Liver (tissue), 9 donors: ENCODE results near the gene HSPB9. TPM values are rescaled to one million over a fixed set of nuclear protein-coding genes. Genes with fewer than 3 reads are reported as not detected.

Source experiments
- DNase-seq: peaks from one replicate; pipeline ENCODE4 v3.0.0-alpha.2; 2017; ENCODE audit warnings: low spot score
- H3K27ac ChIP-seq, 2 donors: one replicate each; pipeline ENCODE4 v1.7.0; 2013; ENCODE audit warnings: inconsistent platforms in 2 of 2, low read length in 2 of 2, control low read depth in 1 of 2, low read depth in 1 of 2, mild to moderate bottlenecking in 1 of 2
- H3K27me3 ChIP-seq, 4 donors: one replicate each; pipeline versions ENCODE4 v1.6.1 to v1.7.0; 2013; ENCODE audit warnings: low read length in 3 of 4, inconsistent platforms in 1 of 4, mild to moderate bottlenecking in 1 of 4, moderate library complexity in 1 of 4; ENCODE audit not compliant: control insufficient read depth in 4 of 4, insufficient read depth in 4 of 4
- H3K36me3 ChIP-seq, 4 donors: one replicate each; pipeline versions ENCODE4 v1.6.1 to v1.7.0; 2013; ENCODE audit warnings: low read length in 3 of 4, mild to moderate bottlenecking in 3 of 4, low read depth in 1 of 4, moderate library complexity in 1 of 4; ENCODE audit not compliant: control insufficient read depth in 4 of 4, insufficient read depth in 3 of 4
- H3K4me1 ChIP-seq, 4 donors: one replicate each; pipeline versions ENCODE4 v1.6.1 to v1.7.0; 2013; ENCODE audit warnings: low read length in 3 of 4, mild to moderate bottlenecking in 3 of 4, moderate library complexity in 1 of 4; ENCODE audit not compliant: control insufficient read depth in 4 of 4, insufficient read depth in 4 of 4
- H3K4me3 ChIP-seq, 3 donors: one replicate each; pipeline versions ENCODE4 v1.6.1 to v1.7.0; 2013; ENCODE audit warnings: low read length in 3 of 3, control low read depth in 1 of 3, low read depth in 1 of 3, mild to moderate bottlenecking in 1 of 3
- H3K9ac ChIP-seq, 2 donors: one replicate each; pipeline ENCODE4 v1.7.0; 2013; ENCODE audit warnings: low read length in 2 of 2, mild to moderate bottlenecking in 2 of 2, moderate library complexity in 2 of 2, control low read depth in 1 of 2, low read depth in 1 of 2
- H3K9me3 ChIP-seq, 4 donors: one replicate each; pipeline versions ENCODE4 v1.6.1 to v1.7.0; 2013; ENCODE audit warnings: low read length in 3 of 4; ENCODE audit not compliant: control insufficient read depth in 4 of 4
- FOXA1 ChIP-seq: IDR thresholded peaks from 2 replicates; pipeline ENCODE4 v1.6.1; 2016; ENCODE audit warnings: antibody characterized with exemption
- FOXA2 ChIP-seq: IDR thresholded peaks from 2 replicates; pipeline ENCODE4 v1.6.1; 2016; ENCODE audit warnings: antibody characterized with exemption
- GABPA ChIP-seq, 2 donors: IDR thresholded peaks in 1 of 2; conservative IDR thresholded peaks in 1 of 2; 2 replicates each; pipeline ENCODE4 v1.6.1; 2016; ENCODE audit warnings: antibody characterized with exemption in 2 of 2, mild to moderate bottlenecking in 1 of 2, moderate library complexity in 1 of 2
- HNF4A ChIP-seq, 2 donors: conservative IDR thresholded peaks; 2 replicates each; pipeline ENCODE4 v1.6.1; 2016; ENCODE audit warnings: antibody characterized with exemption in 2 of 2, mild to moderate bottlenecking in 2 of 2
- HNF4G ChIP-seq: IDR thresholded peaks from 2 replicates; pipeline ENCODE4 v1.6.1; 2016; ENCODE audit warnings: antibody characterized with exemption
- JUND ChIP-seq, 2 donors: IDR thresholded peaks; 2 replicates each; pipeline ENCODE4 v1.6.1; 2016; ENCODE audit warnings: antibody characterized with exemption in 2 of 2
- NR2F2 ChIP-seq: IDR thresholded peaks from 2 replicates; pipeline ENCODE4 v1.6.1; 2016; ENCODE audit warnings: antibody characterized with exemption
- RXRA ChIP-seq, 2 donors: IDR thresholded peaks; 2 replicates each; pipeline ENCODE4 v1.6.1; 2017 to 2018; ENCODE audit warnings: antibody characterized with exemption in 2 of 2, mild to moderate bottlenecking in 1 of 2
- SP1 ChIP-seq: IDR thresholded peaks from 2 replicates; pipeline ENCODE4 v1.6.1; 2018; ENCODE audit warnings: antibody characterized with exemption, mild to moderate bottlenecking
- TAF1 ChIP-seq: conservative IDR thresholded peaks from 2 replicates; pipeline ENCODE4 v1.6.1; 2016; ENCODE audit warnings: antibody characterized with exemption, mild to moderate bottlenecking
- YY1 ChIP-seq: IDR thresholded peaks from 2 replicates; pipeline ENCODE4 v1.6.1; 2016; ENCODE audit warnings: antibody characterized with exemption, mild to moderate bottlenecking
- WGBS: extraction: QIAGEN DNeasy Blood & Tissue Kit; methylation state at CpG from one replicate; pipeline ENCODE4 v1.1.7; 2013; 5-methylcytosine and 5-hydroxymethylcytosine counted together
- polyA plus RNA-seq, 2 donors: library from polyadenylated mRNA; stranded (reverse) in 1 of 2; unstranded in 1 of 2; fragments of 200-250 nt in 1 of 2; fragments of >200 nt in 1 of 2; fragmentation: Nextera tagmentation in 1 of 2; extraction: Ambion mirVana in 1 of 2; gene quantifications; one replicate each; pipeline versions ENCODE4 v1.2.1 to v1.2.3, GENCODE V29; 2013 to 2015
- total RNA-seq, 2 donors: library from RNA; depleted of rRNA; stranded (reverse); fragments of >200 nt; gene quantifications; one replicate each; pipeline ENCODE4 v1.2.3, GENCODE V29; 2014
- TF ChIP-seq, protein P1 (sequence below): fragments of 150-350 bp; IDR thresholded peaks from 2 replicates; pipeline ENCODE4 v1.5.1; 2017; ENCODE audit warnings: improper control_type of control experiment, low read depth, low read length; ENCODE audit not compliant: missing input control
- TF ChIP-seq, protein P2 (sequence below): IDR thresholded peaks from 2 replicates; pipeline ENCODE4 v1.6.1; 2016; ENCODE audit warnings: antibody characterized with exemption, mild to moderate bottlenecking
- TF ChIP-seq, protein P3 (sequence below): IDR thresholded peaks from 2 replicates; pipeline ENCODE4 v1.6.1; 2016; ENCODE audit warnings: antibody characterized with exemption
- TF ChIP-seq, protein P4 (sequence below): IDR thresholded peaks from 2 replicates; pipeline ENCODE4 v1.6.1; 2016; ENCODE audit warnings: antibody characterized with exemption
- TF ChIP-seq, protein P5 (sequence below): IDR thresholded peaks from 2 replicates; pipeline ENCODE4 v1.6.1; 2016; ENCODE audit warnings: antibody characterized with exemption
- donor health status: healthy.
- donor health status: healthy.
- donor health status: healthy.
- donor health status: healthy.
- donor health status: healthy.

HSPB9 gene
- total and polyA plus RNA-seq, 4 donors = 0.17 to 4.0 (median 0.56) TPM

DNA sequence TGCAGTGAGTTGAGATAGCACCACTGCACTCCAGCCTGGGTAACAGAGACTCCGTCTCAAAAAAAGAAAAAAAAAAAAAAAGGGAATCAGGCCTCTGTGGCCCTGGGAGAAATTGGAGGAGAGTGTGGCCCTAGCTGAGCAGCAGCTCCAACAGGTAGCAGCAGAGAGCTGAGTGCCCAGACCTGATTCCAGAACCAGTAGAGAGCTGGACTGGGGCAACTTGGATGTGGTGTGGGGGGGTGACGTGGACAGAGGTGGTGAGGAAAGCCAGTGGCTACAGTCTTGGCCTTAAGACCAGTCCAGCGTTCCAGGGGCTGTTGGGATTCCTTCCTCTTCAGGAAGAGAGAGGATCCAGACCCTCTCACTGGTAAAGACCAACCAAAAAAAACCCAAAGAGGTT lies 1.7 kb downstream of the HSPB9 start:
- H3K27ac ChIP-seq = no peak overlapping the region
- H3K9ac ChIP-seq = no peak overlapping the region
- peaks cover 10 to 36% (median 30%) of the 10 kb centered on the region in 4 donors for H3K36me3 ChIP-seq
- H3K4me1 ChIP-seq = peaks cover 6 to 27% (median 17%) of the 10 kb centered on the region in 4 donors
- 91% methylated on average over 3 of the region's 3 CpGs for WGBS
- no peak overlapping the region for H3K4me3 ChIP-seq
- H3K9me3 ChIP-seq = no peaks in the 10 kb centered on the region
- DNase-seq = no peak
- TF ChIP-seq, protein P1, sequence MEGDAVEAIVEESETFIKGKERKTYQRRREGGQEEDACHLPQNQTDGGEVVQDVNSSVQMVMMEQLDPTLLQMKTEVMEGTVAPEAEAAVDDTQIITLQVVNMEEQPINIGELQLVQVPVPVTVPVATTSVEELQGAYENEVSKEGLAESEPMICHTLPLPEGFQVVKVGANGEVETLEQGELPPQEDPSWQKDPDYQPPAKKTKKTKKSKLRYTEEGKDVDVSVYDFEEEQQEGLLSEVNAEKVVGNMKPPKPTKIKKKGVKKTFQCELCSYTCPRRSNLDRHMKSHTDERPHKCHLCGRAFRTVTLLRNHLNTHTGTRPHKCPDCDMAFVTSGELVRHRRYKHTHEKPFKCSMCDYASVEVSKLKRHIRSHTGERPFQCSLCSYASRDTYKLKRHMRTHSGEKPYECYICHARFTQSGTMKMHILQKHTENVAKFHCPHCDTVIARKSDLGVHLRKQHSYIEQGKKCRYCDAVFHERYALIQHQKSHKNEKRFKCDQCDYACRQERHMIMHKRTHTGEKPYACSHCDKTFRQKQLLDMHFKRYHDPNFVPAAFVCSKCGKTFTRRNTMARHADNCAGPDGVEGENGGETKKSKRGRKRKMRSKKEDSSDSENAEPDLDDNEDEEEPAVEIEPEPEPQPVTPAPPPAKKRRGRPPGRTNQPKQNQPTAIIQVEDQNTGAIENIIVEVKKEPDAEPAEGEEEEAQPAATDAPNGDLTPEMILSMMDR = no peak
- no peak for TF ChIP-seq SP1
- TF ChIP-seq NR2F2 = no peak
- no peaks in the 10 kb centered on the region for H3K27me3 ChIP-seq

DNA sequence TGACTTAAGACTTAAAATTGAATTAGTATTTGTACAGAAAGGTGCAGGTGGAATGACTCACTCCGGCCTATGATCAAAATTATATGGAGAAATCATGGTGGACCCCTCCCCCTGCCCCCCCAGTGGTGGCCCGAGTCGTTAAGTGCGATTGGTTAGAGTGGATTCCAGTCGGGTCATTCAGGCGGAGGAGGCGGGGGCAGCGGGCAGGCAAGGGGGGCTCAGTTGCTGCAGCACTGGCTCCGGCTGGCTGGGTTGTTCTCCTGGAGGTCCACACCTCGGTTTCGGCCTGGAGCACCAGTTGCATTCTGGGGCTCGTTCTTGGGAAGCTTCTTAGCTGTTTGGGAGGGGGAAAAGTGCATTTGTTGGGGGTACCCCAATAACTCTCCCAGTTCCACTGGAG lies 3.0 kb downstream of the HSPB9 start:
- Histone ChIP-seq H3K27ac (no peak overlapping the region), H3K36me3 (peaks cover 14 to 46% (median 40%) of the 10 kb centered on the region in 4 donors), H3K27me3 (no peaks in the 10 kb centered on the region), H3K9ac (no peak overlapping the region), H3K4me1 (peaks cover 6 to 25% (median 17%) of the 10 kb centered on the region in 4 donors), H3K9me3 (no peaks in the 10 kb centered on the region), H3K4me3 (no peak overlapping the region)
- DNase-seq = no peak
- 88% methylated on average over 12 of the region's 12 CpGs for WGBS
- TF ChIP-seq SP1 (no peak), HNF4G (no peak), HNF4A (conservative IDR thresholded peaks at IDR 0.05) (no peak), GABPA (IDR thresholded peaks at IDR 0.05 in 1 of 2, conservative IDR thresholded peaks at IDR 0.05 in 1 of 2) (no peak), FOXA1 (no peak), JUND (IDR thresholded peaks at IDR 0.05) (no peak), TAF1 (no peak), NR2F2 (no peak), RXRA (IDR thresholded peaks at IDR 0.05) (no peak), YY1 (no peak), FOXA2 (no peak)
- TF ChIP-seq, protein P2, sequence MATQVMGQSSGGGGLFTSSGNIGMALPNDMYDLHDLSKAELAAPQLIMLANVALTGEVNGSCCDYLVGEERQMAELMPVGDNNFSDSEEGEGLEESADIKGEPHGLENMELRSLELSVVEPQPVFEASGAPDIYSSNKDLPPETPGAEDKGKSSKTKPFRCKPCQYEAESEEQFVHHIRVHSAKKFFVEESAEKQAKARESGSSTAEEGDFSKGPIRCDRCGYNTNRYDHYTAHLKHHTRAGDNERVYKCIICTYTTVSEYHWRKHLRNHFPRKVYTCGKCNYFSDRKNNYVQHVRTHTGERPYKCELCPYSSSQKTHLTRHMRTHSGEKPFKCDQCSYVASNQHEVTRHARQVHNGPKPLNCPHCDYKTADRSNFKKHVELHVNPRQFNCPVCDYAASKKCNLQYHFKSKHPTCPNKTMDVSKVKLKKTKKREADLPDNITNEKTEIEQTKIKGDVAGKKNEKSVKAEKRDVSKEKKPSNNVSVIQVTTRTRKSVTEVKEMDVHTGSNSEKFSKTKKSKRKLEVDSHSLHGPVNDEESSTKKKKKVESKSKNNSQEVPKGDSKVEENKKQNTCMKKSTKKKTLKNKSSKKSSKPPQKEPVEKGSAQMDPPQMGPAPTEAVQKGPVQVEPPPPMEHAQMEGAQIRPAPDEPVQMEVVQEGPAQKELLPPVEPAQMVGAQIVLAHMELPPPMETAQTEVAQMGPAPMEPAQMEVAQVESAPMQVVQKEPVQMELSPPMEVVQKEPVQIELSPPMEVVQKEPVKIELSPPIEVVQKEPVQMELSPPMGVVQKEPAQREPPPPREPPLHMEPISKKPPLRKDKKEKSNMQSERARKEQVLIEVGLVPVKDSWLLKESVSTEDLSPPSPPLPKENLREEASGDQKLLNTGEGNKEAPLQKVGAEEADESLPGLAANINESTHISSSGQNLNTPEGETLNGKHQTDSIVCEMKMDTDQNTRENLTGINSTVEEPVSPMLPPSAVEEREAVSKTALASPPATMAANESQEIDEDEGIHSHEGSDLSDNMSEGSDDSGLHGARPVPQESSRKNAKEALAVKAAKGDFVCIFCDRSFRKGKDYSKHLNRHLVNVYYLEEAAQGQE = no peak
- TF ChIP-seq, protein P3, sequence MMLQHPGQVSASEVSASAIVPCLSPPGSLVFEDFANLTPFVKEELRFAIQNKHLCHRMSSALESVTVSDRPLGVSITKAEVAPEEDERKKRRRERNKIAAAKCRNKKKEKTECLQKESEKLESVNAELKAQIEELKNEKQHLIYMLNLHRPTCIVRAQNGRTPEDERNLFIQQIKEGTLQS = no peak
- TF ChIP-seq, protein P1 = no peak
- TF ChIP-seq, protein P4, sequence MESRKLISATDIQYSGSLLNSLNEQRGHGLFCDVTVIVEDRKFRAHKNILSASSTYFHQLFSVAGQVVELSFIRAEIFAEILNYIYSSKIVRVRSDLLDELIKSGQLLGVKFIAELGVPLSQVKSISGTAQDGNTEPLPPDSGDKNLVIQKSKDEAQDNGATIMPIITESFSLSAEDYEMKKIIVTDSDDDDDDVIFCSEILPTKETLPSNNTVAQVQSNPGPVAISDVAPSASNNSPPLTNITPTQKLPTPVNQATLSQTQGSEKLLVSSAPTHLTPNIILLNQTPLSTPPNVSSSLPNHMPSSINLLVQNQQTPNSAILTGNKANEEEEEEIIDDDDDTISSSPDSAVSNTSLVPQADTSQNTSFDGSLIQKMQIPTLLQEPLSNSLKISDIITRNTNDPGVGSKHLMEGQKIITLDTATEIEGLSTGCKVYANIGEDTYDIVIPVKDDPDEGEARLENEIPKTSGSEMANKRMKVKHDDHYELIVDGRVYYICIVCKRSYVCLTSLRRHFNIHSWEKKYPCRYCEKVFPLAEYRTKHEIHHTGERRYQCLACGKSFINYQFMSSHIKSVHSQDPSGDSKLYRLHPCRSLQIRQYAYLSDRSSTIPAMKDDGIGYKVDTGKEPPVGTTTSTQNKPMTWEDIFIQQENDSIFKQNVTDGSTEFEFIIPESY = no peak
- TF ChIP-seq, protein P5, sequence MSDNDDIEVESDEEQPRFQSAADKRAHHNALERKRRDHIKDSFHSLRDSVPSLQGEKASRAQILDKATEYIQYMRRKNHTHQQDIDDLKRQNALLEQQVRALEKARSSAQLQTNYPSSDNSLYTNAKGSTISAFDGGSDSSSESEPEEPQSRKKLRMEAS = no peak
